ENCODE data around the gene HENMT1. TPM values are rescaled to one million over a fixed set of nuclear protein-coding genes. Genes with fewer than 3 reads are reported as not detected.
A peak's percentile ranks its signal among the peaks of the same experiment; 100 is the strongest.
"Not testable (repeated sequence)": the region's sequence is repeated elsewhere in the genome, so short reads cannot be mapped to it uniquely, and the experiment has no call there.

HENMT1 gene
- total RNA-seq, 1 donor from 2014 or later, result 17.9 TPM

GRCh38 chr1:108665771-108666170 lies 4.9 kb upstream of the HENMT1 start:
- Mint-ChIP-seq H3K9me3 (no peaks in the 10 kb centered on the region), H3K27ac (no peak overlapping the region), H3K36me3 (ENCODE audit: low read depth) (no peaks in the 10 kb centered on the region), H3K4me1 (ENCODE audit: low read depth) (peaks cover 27% of the 10 kb centered on the region), H3K4me3 (no peak overlapping the region), H3K27me3 (ENCODE audit: insufficient read depth) (no peaks in the 10 kb centered on the region)
- intact Hi-C loops (cut with micrococcal nuclease), result no loop called here
- DNase-seq (ENCODE audit: low spot score), result no peak

DNA sequence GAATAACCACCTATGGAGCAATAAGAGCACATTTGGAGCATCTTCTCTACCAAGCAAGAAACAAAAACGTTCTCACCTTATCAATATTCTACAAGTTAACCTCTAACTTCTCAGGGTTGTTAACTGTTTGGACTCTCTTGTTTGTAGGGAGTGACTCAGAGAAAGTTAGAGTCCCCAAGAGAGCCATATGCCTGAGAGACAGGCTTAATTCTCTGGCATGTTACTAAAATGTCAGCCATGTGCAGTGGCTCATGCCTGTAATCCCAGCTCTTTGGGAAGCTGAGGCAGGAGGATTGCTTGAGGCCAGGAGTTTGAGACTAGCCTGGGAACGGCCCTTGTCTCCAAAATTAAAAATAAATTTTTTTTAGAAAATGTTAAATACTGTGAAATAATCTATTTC lies 4.2 kb upstream of the HENMT1 start:
- Mint-ChIP-seq H3K4me1 (ENCODE audit: low read depth) (peaks cover 28% of the 10 kb centered on the region), H3K36me3 (ENCODE audit: low read depth) (no peaks in the 10 kb centered on the region), H3K27ac (no peak overlapping the region), H3K4me3 (no peak overlapping the region), H3K9me3 (no peaks in the 10 kb centered on the region), H3K27me3 (ENCODE audit: insufficient read depth) (no peaks in the 10 kb centered on the region)
- DNase-seq (ENCODE audit: low spot score), result no peak
- intact Hi-C loops (cut with micrococcal nuclease), result no loop called here

DNA sequence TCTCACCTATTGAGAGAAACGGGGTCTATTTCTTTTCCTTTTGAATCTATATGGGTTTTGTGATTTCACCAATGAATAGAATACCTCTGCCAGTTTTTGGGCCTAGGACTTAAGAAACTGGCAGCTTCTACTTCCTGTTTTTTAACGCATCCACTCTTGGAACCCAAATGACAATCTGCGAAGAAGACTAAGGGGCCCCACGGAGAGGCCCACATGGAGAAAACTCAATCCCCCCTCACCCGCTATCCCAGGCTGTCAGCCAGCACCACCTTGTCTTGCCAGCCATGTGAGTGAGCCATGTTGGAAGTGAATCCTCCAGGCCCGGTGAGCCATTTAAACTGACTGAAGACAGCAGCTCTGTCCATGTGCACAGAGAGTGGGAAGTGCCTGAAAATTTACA lies 3.6 kb upstream of the HENMT1 start:
- no peak for DNase-seq (ENCODE audit: low spot score)
- Mint-ChIP-seq H3K4me3 (no peak overlapping the region), H3K9me3 (no peaks in the 10 kb centered on the region), H3K36me3 (ENCODE audit: low read depth) (no peaks in the 10 kb centered on the region), H3K27me3 (ENCODE audit: insufficient read depth) (no peaks in the 10 kb centered on the region), H3K27ac (no peak overlapping the region), H3K4me1 (ENCODE audit: low read depth) (peaks cover 28% of the 10 kb centered on the region)
- intact Hi-C loops (cut with micrococcal nuclease), result no loop called here

DNA sequence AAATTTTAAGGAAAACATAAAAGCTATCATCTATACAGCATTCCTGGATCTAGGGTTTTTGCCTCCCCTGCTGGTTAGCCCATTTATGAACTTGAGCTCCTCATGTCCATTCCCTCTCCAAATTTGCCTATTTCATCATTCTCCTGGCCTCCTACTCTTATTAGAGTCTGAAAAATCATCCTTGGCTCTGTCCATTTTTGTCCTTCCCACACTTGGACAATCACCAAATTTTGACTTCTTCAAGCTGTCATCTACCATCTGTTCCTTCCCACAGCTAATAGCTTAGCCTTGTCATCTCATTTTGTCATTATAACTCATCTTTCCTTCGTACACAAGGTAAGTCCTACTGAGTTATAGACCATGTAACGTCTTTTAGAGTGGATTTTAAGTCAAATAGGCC lies 2.2 kb upstream of the HENMT1 start:
- H3K27ac Mint-ChIP-seq, result peak overlapping the region; percentile 51
- peaks cover 36% of the 10 kb centered on the region for H3K4me1 Mint-ChIP-seq (ENCODE audit: low read depth)
- H3K9me3 Mint-ChIP-seq, result no peaks in the 10 kb centered on the region
- H3K36me3 Mint-ChIP-seq (ENCODE audit: low read depth), result no peaks in the 10 kb centered on the region
- H3K4me3 Mint-ChIP-seq, result peak overlapping the region; percentile 0
- intact Hi-C loops (cut with micrococcal nuclease), result no loop called here
- no peak for DNase-seq (ENCODE audit: low spot score)
- H3K27me3 Mint-ChIP-seq (ENCODE audit: insufficient read depth), result no peaks in the 10 kb centered on the region

DNA sequence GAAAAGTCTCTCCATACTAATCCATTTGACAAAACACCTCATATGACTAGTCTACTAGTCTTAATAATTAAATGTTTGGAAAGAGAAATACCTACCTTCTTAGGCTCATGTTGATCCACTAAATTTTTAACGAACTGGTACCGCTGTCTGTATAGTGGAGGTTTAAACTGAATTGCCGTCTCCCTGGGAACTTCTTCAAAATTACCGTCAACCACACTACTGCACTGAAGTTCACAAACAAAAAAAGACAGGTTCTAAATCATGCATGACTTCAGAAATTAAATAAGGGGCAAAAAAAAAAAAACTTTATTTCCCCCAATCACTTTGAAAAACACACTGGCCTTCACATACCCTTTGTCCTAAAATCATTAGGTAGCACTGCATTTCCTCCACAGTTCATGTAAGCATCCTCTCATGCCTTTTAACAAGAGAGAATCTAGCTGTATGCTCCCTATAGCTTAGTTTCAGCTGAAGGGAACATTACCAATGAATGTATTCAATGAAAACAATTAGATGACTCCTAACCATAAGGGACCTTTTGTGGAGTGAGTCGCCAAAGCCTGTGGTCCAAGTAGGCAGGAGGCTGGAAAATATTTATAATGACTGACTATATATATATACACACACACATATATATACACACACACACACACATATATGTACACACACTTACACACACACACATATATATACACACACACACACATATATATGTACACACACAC lies 3.4 kb downstream of the HENMT1 start:
- H3K27ac Mint-ChIP-seq, result peak overlapping the region; percentile 4
- H3K4me3 Mint-ChIP-seq, result no peak overlapping the region
- no peaks in the 10 kb centered on the region for H3K9me3 Mint-ChIP-seq
- H3K27me3 Mint-ChIP-seq (ENCODE audit: insufficient read depth), result no peaks in the 10 kb centered on the region
- peaks cover 18% of the 10 kb centered on the region for H3K36me3 Mint-ChIP-seq (ENCODE audit: low read depth)
- DNase-seq (ENCODE audit: low spot score), result no peak
- peaks cover 51% of the 10 kb centered on the region for H3K4me1 Mint-ChIP-seq (ENCODE audit: low read depth)
- intact Hi-C loops (cut with micrococcal nuclease), result loop anchor here (1.0 kb wide), 1 partner anchor 11 kb away; no protein-coding TSS in a partner anchor

- Mint-ChIP-seq H3K36me3 (ENCODE audit: low read depth) (peaks cover 39% of the 10 kb centered on the region), H3K27ac (no peak overlapping the region), H3K4me1 (ENCODE audit: low read depth) (peaks cover 29% of the 10 kb centered on the region), H3K9me3 (no peaks in the 10 kb centered on the region), H3K27me3 (ENCODE audit: insufficient read depth) (no peaks in the 10 kb centered on the region), H3K4me3 (no peak overlapping the region)
- intact Hi-C loops (cut with micrococcal nuclease), result no loop called here
- no peak for DNase-seq (ENCODE audit: low spot score)
These were observed 7.3 kb downstream of the HENMT1 start for GRCh38 chr1:108653431-108654105.

DNA sequence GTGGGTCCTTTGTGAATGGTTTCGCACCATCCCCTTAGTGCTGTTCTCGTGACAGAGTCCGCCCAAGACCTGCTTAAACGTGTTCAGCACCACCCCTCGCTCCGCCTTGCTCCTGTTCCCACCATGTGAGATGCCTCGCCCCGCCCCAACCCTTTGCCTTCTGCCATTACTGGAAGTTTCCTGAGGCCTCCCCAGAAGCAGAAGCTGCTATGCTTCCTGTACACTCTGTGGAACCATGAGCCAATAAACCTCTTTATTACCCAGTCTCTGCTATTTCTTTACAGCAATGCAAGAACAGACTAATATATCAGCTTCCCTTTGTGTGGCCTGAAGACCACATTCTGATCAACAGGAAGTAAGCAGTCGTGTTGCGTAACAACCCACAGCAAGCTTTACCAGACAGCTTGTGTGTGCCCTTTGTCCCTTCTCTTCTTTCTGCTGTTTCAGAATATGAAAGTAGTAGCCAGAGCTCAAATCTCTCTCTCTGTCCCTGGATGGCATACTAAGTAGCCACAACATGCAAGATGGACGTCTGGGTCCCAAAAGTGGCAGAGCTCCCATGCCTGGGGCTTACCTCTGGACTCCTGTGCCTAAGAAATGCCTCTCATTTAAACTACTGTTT lies 14.1 kb downstream of the HENMT1 start:
- peak; percentile 71 for DNase-seq (ENCODE audit: low spot score)
- Mint-ChIP-seq H3K27me3 (ENCODE audit: insufficient read depth) (no peaks in the 10 kb centered on the region), H3K36me3 (ENCODE audit: low read depth) (peaks cover 38% of the 10 kb centered on the region), H3K4me1 (ENCODE audit: low read depth) (peaks cover 59% of the 10 kb centered on the region), H3K4me3 (peak overlapping the region; percentile 65), H3K27ac (peak overlapping the region; percentile 97), H3K9me3 (no peaks in the 10 kb centered on the region)
- intact Hi-C loops (cut with micrococcal nuclease), result loop anchor here (1.0 to 5.0 kb wide), 4 partner anchors 11 to 709 kb away; partner anchors contain the start of genes GPSM2 and STXBP3

- Mint-ChIP-seq H3K9me3 (no peaks in the 10 kb centered on the region), H3K27me3 (ENCODE audit: insufficient read depth) (no peaks in the 10 kb centered on the region), H3K4me3 (peak overlapping the region; percentile 65), H3K36me3 (ENCODE audit: low read depth) (peaks cover 36% of the 10 kb centered on the region), H3K27ac (peak overlapping the region; percentile 97), H3K4me1 (ENCODE audit: low read depth) (peaks cover 59% of the 10 kb centered on the region)
- DNase-seq (ENCODE audit: low spot score), result no peak
- intact Hi-C loops (cut with micrococcal nuclease), result loop anchor here (1.0 to 5.0 kb wide), 4 partner anchors 11 to 709 kb away; partner anchors contain the start of genes GPSM2 and STXBP3
These were observed 14.6 kb downstream of the HENMT1 start for GRCh38 chr1:108646265-108646647.

DNA sequence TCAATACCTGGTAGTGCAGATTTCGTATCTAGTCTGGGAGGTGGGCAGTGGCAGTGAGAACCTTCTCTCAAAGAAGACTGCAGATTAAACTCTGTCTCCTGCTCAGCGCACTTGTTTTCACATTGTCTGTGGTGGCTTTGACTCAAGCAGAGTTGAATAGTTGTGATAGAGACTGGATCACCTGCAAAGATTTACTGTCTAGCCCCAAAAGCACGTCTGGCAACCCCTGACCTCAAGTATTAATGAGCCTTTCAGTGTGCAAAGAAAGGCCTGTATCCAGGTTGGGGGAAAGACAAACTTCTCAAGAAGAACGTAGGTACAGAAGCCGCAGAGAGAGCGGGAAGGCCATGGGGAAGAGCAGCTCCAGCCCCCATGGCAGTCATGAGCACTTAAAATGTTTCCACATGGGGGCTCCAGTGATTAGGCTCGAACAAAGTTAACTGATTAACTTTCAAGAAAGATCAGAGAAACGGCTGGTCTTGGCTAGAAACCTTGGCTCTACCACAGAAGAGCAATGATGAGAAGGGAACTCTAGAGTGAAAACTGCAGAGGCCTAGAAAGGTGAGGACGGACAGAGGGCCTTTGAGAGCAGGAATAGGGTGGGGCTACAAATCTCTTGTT lies 15.2 kb downstream of the HENMT1 start:
- H3K9me3 Mint-ChIP-seq, result no peaks in the 10 kb centered on the region
- intact Hi-C loops (cut with micrococcal nuclease), result loop anchor here (1.0 to 5.0 kb wide), 4 partner anchors 12 to 708 kb away; partner anchors contain the start of genes GPSM2 and STXBP3
- peak overlapping the region; percentile 70 for H3K4me3 Mint-ChIP-seq
- peak overlapping the region; percentile 97 for H3K27ac Mint-ChIP-seq
- peaks cover 33% of the 10 kb centered on the region for H3K36me3 Mint-ChIP-seq (ENCODE audit: low read depth)
- no peaks in the 10 kb centered on the region for H3K27me3 Mint-ChIP-seq (ENCODE audit: insufficient read depth)
- H3K4me1 Mint-ChIP-seq (ENCODE audit: low read depth), result peaks cover 59% of the 10 kb centered on the region
- no peak for DNase-seq (ENCODE audit: low spot score)

DNA sequence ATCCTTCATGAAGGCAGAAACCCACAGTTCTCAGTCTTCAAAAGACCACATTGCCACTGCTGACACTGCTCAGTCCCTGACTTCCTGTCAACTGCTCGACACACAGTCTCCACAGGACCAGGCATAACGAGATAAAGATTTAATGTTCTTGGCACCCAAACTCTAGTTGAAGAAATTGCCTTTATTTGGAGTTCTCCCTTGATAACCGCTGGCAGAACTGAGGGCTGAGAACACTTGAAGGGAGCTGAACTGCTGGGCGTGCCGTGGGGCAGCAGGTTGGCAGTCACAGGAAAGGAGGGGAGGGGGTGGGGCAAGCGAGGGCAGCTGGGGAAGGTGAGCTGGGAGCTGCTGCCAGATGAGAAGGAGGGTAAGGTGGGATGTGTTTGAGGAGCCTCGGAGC lies 15.9 kb downstream of the HENMT1 start:
- Mint-ChIP-seq H3K9me3 (peaks cover 5% of the 10 kb centered on the region), H3K27me3 (ENCODE audit: insufficient read depth) (no peaks in the 10 kb centered on the region), H3K4me1 (ENCODE audit: low read depth) (peaks cover 65% of the 10 kb centered on the region), H3K27ac (peak overlapping the region; percentile 97), H3K36me3 (ENCODE audit: low read depth) (peaks cover 34% of the 10 kb centered on the region), H3K4me3 (peak overlapping the region; percentile 70)
- intact Hi-C loops (cut with micrococcal nuclease), result loop anchor here (1.0 to 5.0 kb wide), 5 partner anchors 54 to 708 kb away; partner anchors contain the start of genes GPSM2 and SLC25A24
- DNase-seq (ENCODE audit: low spot score), result peak; percentile 36

DNA sequence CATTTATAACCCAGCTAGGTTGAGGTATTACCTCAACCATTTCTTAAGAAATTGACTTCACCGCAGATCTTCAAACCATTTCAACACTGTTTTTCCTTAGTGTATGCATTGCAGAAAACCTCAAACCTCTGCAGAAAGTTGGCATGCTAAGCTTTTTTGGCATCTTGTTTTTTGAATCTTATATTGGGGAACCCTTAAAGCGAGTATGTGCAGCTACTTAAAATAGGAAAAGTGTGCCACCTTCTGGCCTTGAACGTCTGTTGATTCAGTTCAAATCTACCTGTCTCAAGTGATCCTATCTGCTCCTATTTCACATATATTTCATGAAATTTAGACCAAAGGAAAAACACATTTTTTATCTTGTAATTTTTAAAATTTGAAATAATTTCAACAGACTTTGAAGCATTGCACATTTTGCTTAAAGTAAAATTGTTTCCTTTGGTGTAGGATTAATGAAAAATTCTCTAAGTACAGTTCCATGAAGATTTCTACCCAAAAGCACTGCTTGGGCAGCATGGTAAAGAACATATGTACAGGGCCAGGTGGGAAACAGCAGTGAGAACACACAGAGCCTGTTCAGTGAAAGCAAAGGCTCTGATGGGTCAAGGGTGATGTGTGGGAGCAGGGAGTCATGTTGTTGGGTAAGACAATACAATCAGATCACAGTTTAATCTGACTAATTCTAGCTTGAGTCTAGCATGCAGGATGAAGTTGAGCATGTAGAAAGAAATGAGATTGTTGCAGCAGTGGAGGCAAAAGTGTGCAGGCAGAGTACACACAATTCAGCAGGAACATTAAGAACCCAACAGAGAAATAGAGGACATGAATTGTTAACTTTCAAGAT lies 17.2 kb downstream of the HENMT1 start:
- Mint-ChIP-seq H3K4me1 (ENCODE audit: low read depth) (peaks cover 71% of the 10 kb centered on the region), H3K27ac (peak overlapping the region; percentile 68), H3K27me3 (ENCODE audit: insufficient read depth) (no peaks in the 10 kb centered on the region), H3K4me3 (peak overlapping the region; percentile 31), H3K9me3 (peaks cover 8% of the 10 kb centered on the region), H3K36me3 (ENCODE audit: low read depth) (peaks cover 28% of the 10 kb centered on the region)
- DNase-seq (ENCODE audit: low spot score), result peak; percentile 30
- intact Hi-C loops (cut with micrococcal nuclease), result loop anchor here (1.0 to 5.0 kb wide), 8 partner anchors 49 to 861 kb away; partner anchors contain the start of genes PRPF38B and SLC25A24

DNA sequence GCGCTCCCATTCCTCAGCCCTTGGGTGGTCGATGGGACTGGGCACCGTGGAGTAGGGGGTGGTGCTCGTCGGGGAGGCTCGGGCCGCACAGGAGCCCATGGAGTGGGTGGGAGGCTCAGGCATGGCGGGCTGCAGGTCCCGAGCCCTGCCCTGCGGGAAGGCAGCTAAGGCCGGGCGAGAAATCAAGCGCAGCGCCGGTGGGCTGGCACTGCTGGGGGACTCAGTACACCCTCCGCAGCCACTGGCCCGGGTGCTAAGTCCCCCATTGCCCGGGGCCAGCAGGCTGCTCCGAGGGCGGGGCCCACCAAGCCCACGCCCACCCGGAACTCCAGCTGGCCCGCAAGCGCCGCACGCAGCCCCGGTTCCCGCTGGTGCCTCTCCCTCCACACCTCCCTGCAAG lies 20.0 kb downstream of the HENMT1 start:
- DNase-seq (ENCODE audit: low spot score); H3K27me3 Mint-ChIP-seq (ENCODE audit: insufficient read depth); H3K4me3 Mint-ChIP-seq; H3K27ac Mint-ChIP-seq; H3K9me3 Mint-ChIP-seq: not testable (repeated sequence)
- Mint-ChIP-seq H3K4me1 (ENCODE audit: low read depth) (peaks cover 48% of the 10 kb centered on the region), H3K36me3 (ENCODE audit: low read depth) (peaks cover 16% of the 10 kb centered on the region)
- intact Hi-C loops (cut with micrococcal nuclease), result loop anchor here (5.0 kb wide), 2 partner anchors 256 to 439 kb away; partner anchors contain the start of gene SLC25A24

Measured in activated T-helper 1 cell treated with anti-CD3 and anti-CD28 coated beads, Interleukin-12 subunit alpha, Interleukin-12 subunit beta, Interleukin-2, Interleukin-4 antibody, amounts not matched to agents 30 ng/mL and 10 ng/mL and 1 ng/mL, durations not matched to agents 14 hours and 24 hours and 36 hours (primary cell).